BLaER1 treated with 17β-estradiol and CSF1 and Interleukin-3, amounts not matched to agents 10 nM and 100 nM (cell line): Measurements from ENCODE around the gene CDK16.

Source experiments
- H3K27ac ChIP-seq, 11 experiments: shearing (Covaris generic); formaldehyde crosslinking; 2 replicates each; pipeline ENCODE4 v1.8.1; 2022
- H3K27me3 ChIP-seq, 11 experiments: shearing (Covaris generic); formaldehyde crosslinking; 2 replicates each; pipeline ENCODE4 v1.8.1; 2022
- H3K36me3 ChIP-seq, 11 experiments: shearing (Covaris generic); formaldehyde crosslinking; 2 replicates each; pipeline ENCODE4 v1.8.1; 2022
- H3K4me1 ChIP-seq, 10 experiments: shearing (Covaris generic); formaldehyde crosslinking; 2 replicates each; pipeline ENCODE4 v1.8.1; 2022
- H3K4me2 ChIP-seq, 11 experiments: shearing (Covaris generic); formaldehyde crosslinking; 2 replicates each; pipeline ENCODE4 v1.8.1; 2022
- H3K4me3 ChIP-seq, 10 experiments: shearing (Covaris generic); formaldehyde crosslinking; 2 replicates each; pipeline ENCODE4 v1.8.1; 2022
- H3K9ac ChIP-seq, 11 experiments: shearing (Covaris generic); formaldehyde crosslinking; 2 replicates each; pipeline ENCODE4 v1.8.1; 2022
- H3K9me3 ChIP-seq, 11 experiments: shearing (Covaris generic); formaldehyde crosslinking; replicated peaks in 1 of 11; 2 replicates each; pipeline ENCODE4 v1.8.1; 2022
- H4K20me1 ChIP-seq, 11 experiments: shearing (Covaris generic); formaldehyde crosslinking; 2 replicates each; pipeline ENCODE4 v1.8.1; 2022
- Cebpa-rat ChIP-seq, 11 experiments: shearing (Covaris generic); IDR thresholded peaks; 2 replicates each; pipeline ENCODE4 v1.8.1; 2022

Gene CDK16

DNA sequence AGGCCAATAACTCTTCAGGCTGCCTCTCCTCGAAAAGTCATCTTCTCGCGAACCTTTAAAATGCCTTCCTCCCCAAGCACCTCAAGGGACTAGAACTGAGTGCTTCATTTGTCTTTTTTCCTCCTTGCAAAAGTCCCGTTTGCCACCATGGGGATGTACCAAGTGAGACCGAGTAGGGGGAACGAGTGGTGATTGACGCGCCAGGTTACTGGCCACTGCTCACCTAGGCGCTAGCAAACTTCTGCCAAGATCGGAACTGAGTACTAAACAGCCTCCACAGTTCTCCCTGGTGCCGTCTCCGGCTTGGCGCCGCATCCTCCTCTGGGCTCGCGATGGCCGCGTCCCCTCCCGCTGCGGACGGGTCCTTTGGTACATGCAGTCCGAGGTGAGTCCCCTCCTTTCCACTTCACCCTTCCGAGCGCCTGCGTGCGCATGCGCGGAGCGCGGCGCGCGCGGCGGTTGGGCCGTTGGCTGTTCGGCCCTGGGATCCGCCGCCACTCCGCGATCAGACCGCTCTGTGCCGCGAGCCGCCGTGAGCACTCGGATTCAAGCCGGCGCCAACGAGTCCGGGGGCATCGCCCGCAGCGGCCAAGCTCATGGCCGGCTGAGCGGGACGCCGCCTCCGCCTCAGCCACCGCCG lies at the start of gene CDK16:
TSS of gene CDK16 (plus strand) at position 402 of the 640 bp plus-strand sequence. CDS start 4,877 bp downstream, outside the sequence.
- Histone ChIP-seq H3K36me3 (peaks cover 31 to 57% (median 53%) of the 10 kb centered on the region in 11 experiments), H3K9ac (peak within 1 kb of the TSS; percentile 95 to 99 (median 98)), H3K4me3 (peak within 1 kb of the TSS; percentile 79 to 98 (median 95)), H3K9me3 (no peaks in the 10 kb centered on the region), H4K20me1 (peaks cover 81 to 88% (median 86%) of the 10 kb centered on the region in 11 experiments), H3K4me1 (peaks cover 41 to 64% (median 50%) of the 10 kb centered on the region in 10 experiments), H3K27ac (peak within 1 kb of the TSS; percentile 94 to 99 (median 97)), H3K27me3 (peaks cover 0 to 33% (median 0%) of the 10 kb centered on the region in 11 experiments; a peak in 5 of 22 replicates), H3K4me2 (peak within 1 kb of the TSS; percentile 81 to 96 (median 93))
- TF ChIP-seq Cebpa-rat (IDR thresholded peaks at IDR 0.05), result no peak

DNA sequence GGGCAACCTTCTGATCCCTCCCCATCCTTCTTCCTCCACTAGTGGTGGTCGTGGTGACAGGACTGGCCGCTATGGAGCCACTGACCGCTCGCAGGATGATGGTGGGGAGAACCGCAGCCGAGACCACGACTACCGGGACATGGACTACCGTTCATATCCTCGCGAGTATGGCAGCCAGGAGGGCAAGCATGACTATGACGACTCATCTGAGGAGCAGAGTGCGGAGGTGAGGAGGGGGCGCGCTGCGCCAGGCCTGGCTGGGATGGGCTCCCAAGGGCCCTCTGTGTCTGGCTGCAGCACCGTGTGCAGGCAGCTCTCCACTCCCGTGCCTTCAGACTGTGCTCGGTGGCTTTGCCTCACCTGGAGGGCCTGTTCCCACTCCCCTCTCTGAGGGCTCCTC lies 49.2 kb upstream of the CDK16 start:
- H3K9ac ChIP-seq, result no peak overlapping the region
- peaks cover 39 to 67% (median 56%) of the 10 kb centered on the region in 11 experiments for H3K36me3 ChIP-seq
- H3K27me3 ChIP-seq, result peaks cover 24 to 64% (median 48%) of the 10 kb centered on the region in 11 experiments; a peak in 21 of 22 replicates
- no peak overlapping the region for H3K4me2 ChIP-seq
- peaks cover 0 to 10% (median 6%) of the 10 kb centered on the region in 11 experiments; a peak in 17 of 22 replicates for H3K9me3 ChIP-seq
- peaks cover 0 to 11% (median 3%) of the 10 kb centered on the region in 10 experiments; a peak in 6 of 20 replicates for H3K4me1 ChIP-seq
- peaks cover 44 to 78% (median 69%) of the 10 kb centered on the region in 11 experiments; a peak in 21 of 22 replicates for H4K20me1 ChIP-seq
- H3K27ac ChIP-seq, result no peak overlapping the region
- TF ChIP-seq Cebpa-rat (IDR thresholded peaks at IDR 0.05), result no peak
- H3K4me3 ChIP-seq, result no peak overlapping the region

DNA sequence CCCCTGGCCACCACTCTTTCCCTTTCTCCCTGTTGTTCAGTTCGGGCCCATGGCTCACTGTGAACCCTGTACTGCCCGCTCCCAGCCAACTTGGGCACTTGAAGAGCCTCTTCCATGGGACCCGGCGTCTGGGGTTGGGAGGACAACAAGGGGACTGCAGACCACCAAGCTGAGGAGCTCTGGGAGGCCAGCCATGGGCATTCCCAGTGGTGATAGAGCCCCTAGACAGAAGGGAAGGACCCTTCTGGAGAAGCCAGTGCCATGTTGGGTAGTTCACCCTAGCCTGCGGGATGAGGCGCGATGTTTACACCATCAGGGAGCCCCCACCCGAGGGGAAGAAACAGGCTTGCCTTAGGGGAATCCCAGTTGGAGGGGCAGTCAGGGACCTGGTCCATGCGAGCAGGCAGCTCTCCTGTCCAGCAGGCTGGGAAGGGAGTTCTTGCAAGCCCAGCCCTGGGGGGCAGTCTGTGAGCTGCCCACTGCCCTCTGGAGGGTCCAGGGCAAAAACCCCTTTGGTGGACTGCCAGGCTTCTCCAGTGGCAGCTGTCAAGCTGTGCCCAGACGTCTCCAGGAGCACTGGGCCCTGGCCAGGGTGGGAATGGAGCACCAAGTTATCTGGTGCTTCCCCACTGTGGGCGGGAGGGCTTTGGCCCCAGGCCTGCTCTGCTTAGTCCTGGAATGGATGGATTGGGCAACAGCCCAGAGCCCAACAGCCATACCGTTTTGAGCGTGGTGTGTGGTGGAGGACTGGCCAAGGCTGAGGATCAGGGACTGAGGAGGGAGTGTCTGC lies 48.6 kb upstream of the CDK16 start:
- peaks cover 44 to 68% (median 60%) of the 10 kb centered on the region in 11 experiments for H3K36me3 ChIP-seq
- peaks cover 0 to 11% (median 3%) of the 10 kb centered on the region in 10 experiments; a peak in 6 of 20 replicates for H3K4me1 ChIP-seq
- H3K9me3 ChIP-seq, result peaks cover 0 to 4% (median 0%) of the 10 kb centered on the region in 11 experiments; a peak in 6 of 22 replicates
- H4K20me1 ChIP-seq, result peaks cover 44 to 85% (median 66%) of the 10 kb centered on the region in 11 experiments; a peak in 21 of 22 replicates
- H3K4me3 ChIP-seq, result no peak overlapping the region
- no peak for TF ChIP-seq Cebpa-rat (IDR thresholded peaks at IDR 0.05)
- no peak overlapping the region for H3K4me2 ChIP-seq
- no peak overlapping the region for H3K9ac ChIP-seq
- peaks cover 28 to 69% (median 54%) of the 10 kb centered on the region in 11 experiments; a peak in 21 of 22 replicates for H3K27me3 ChIP-seq
- no peak overlapping the region for H3K27ac ChIP-seq

DNA sequence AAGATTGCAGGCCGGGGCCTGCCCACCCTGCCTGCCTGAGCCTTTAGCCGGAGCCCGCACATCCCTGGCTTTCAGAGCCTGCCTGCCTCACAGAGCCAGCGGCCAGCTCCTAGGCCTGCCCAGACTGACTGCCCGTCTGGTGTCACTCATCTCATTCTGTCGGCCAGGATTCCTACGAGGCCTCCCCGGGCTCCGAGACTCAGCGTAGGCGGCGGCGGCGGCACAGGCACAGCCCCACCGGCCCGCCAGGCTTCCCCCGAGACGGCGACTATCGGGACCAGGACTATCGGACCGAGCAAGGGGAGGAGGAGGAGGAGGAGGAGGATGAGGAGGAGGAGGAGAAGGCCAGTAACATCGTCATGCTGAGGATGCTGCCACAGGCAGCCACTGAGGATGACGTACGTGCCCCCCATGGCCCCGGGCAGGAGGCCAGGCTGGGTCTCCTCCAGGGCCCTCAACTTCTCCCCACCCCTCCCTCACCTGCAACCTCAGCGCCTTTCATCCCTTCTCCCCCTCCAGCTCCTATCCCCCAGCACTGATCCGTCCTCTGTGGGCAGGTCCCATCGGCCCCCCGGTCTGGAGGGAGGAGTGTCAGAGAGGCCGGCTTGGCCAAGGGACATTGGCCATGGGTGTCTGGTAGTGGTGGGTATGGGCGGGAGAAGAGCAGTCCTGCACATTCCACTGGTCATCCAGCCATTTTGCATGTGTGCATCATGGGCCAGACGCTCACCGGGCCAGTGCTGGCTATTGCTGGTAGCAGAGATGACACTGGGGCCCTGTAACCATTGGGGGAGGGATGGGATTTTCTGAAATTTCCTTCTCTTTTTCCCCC lies 47.4 kb upstream of the CDK16 start:
- H3K27me3 ChIP-seq, result peaks cover 28 to 80% (median 61%) of the 10 kb centered on the region in 11 experiments; a peak in 21 of 22 replicates
- no peak overlapping the region for H3K9ac ChIP-seq
- no peaks in the 10 kb centered on the region for H3K9me3 ChIP-seq
- H3K27ac ChIP-seq, result no peak overlapping the region
- peaks cover 0 to 4% (median under 1%) of the 10 kb centered on the region in 10 experiments; a peak in 6 of 20 replicates for H3K4me1 ChIP-seq
- TF ChIP-seq Cebpa-rat (IDR thresholded peaks at IDR 0.05), result no peak
- H3K36me3 ChIP-seq, result peaks cover 45 to 74% (median 67%) of the 10 kb centered on the region in 11 experiments
- peaks cover 40 to 90% (median 64%) of the 10 kb centered on the region in 11 experiments; a peak in 21 of 22 replicates for H4K20me1 ChIP-seq
- H3K4me3 ChIP-seq, result no peak overlapping the region
- H3K4me2 ChIP-seq, result no peak overlapping the region

DNA sequence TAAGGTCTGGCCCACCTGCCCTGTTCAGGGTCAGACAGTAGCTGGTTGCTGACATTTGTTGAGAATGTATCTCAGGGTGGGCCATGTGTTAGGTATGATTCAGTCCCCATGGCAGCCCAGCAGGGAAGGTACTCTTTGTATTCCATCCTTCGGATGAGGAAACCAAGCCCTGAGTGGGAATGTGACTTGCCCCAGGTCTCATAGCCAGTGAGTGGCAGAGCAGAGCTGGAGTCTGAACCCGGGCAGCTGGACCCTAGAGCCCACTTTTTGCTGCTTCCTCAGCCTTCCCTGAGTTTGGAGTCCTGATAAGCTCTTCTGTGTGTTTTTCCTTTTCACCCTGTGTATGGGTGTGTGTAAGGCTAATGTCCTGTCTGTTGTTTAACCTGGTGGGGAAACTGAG lies 46.5 kb upstream of the CDK16 start:
- H4K20me1 ChIP-seq, result peaks cover 36 to 91% (median 61%) of the 10 kb centered on the region in 11 experiments; a peak in 21 of 22 replicates
- no peak overlapping the region for H3K4me3 ChIP-seq
- no peaks in the 10 kb centered on the region for H3K4me1 ChIP-seq
- no peaks in the 10 kb centered on the region for H3K9me3 ChIP-seq
- H3K9ac ChIP-seq, result no peak overlapping the region
- no peak for TF ChIP-seq Cebpa-rat (IDR thresholded peaks at IDR 0.05)
- peaks cover 34 to 89% (median 70%) of the 10 kb centered on the region in 11 experiments; a peak in 21 of 22 replicates for H3K27me3 ChIP-seq
- H3K4me2 ChIP-seq, result no peak overlapping the region
- no peak overlapping the region for H3K27ac ChIP-seq
- peaks cover 54 to 83% (median 74%) of the 10 kb centered on the region in 11 experiments for H3K36me3 ChIP-seq

DNA sequence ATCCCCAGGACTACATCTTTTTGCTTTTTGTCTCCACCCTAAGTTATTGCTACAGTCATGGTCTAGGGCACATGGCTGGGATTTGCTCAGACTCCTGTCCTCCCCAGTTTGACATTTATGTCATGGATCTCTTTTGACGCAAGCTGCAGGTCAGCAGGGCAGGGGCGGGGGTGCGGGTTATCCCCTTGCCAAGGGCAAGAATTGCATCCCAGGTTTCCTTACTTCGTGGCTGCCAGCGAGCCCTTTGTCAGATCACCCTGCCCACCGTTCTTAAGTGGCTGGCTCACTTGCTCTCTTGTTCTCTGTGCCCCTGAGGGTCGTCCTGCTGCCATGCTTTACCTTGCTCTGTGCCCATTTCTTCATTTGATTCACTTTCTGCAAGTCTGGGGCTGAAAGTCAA lies 45.9 kb upstream of the CDK16 start:
- H3K4me1 ChIP-seq, result no peaks in the 10 kb centered on the region
- no peak for TF ChIP-seq Cebpa-rat (IDR thresholded peaks at IDR 0.05)
- no peak overlapping the region for H3K4me2 ChIP-seq
- H3K4me3 ChIP-seq, result no peak overlapping the region
- no peaks in the 10 kb centered on the region for H3K9me3 ChIP-seq
- H4K20me1 ChIP-seq, result peaks cover 33 to 93% (median 67%) of the 10 kb centered on the region in 11 experiments; a peak in 21 of 22 replicates
- no peak overlapping the region for H3K27ac ChIP-seq
- H3K9ac ChIP-seq, result no peak overlapping the region
- H3K36me3 ChIP-seq, result peaks cover 60 to 89% (median 79%) of the 10 kb centered on the region in 11 experiments
- peaks cover 39 to 95% (median 76%) of the 10 kb centered on the region in 11 experiments for H3K27me3 ChIP-seq

GRCh38 chrX:47172971-47173792 lies 45.3 kb upstream of the CDK16 start:
- Histone ChIP-seq H3K36me3 (peaks cover 64 to 95% (median 85%) of the 10 kb centered on the region in 11 experiments), H3K4me3 (no peak overlapping the region), H3K4me2 (no peak overlapping the region), H4K20me1 (peaks cover 26 to 96% (median 67%) of the 10 kb centered on the region in 11 experiments; a peak in 21 of 22 replicates), H3K27ac (no peak overlapping the region), H3K27me3 (peaks cover 44 to 98% (median 82%) of the 10 kb centered on the region in 11 experiments), H3K9ac (no peak overlapping the region), H3K4me1 (no peaks in the 10 kb centered on the region), H3K9me3 (no peaks in the 10 kb centered on the region)
- TF ChIP-seq Cebpa-rat (IDR thresholded peaks at IDR 0.05), result no peak
